HFFc6 (cell line): ENCODE measurements around the gene PACC1. TPM values are rescaled to one million over a fixed set of nuclear protein-coding genes. Genes with fewer than 3 reads are reported as not detected.

Experiments used
- DNase-seq: peaks from one replicate; pipeline ENCODE4 v3.0.0-alpha.2; 2018
- H3K27ac Mint-ChIP-seq: 2 replicates; pipeline ENCODE4 v1.8.0; 2020; ENCODE audit warnings: mild to moderate bottlenecking, mixed read lengths
- H3K27me3 Mint-ChIP-seq: 2 replicates; pipeline ENCODE4 v1.8.0; 2021; ENCODE audit warnings: mild to moderate bottlenecking, moderate library complexity, mixed read lengths; ENCODE audit not compliant: insufficient read depth
- H3K36me3 Mint-ChIP-seq: 2 replicates; pipeline ENCODE4 v1.8.0; 2021; ENCODE audit warnings: low read depth, mixed read lengths
- H3K4me1 Mint-ChIP-seq: 2 replicates; pipeline ENCODE4 v1.8.0; 2020; ENCODE audit warnings: low read depth, mixed read lengths
- H3K4me3 Mint-ChIP-seq: 2 replicates; pipeline ENCODE4 v1.8.0; 2020; ENCODE audit warnings: mild to moderate bottlenecking, moderate library complexity, mixed read lengths
- H3K9me3 Mint-ChIP-seq: 2 replicates; pipeline ENCODE4 v1.8.0; 2020; ENCODE audit warnings: mild to moderate bottlenecking, mixed read lengths
- CTCF ChIP-seq: fragments of 200-600 bp; sonication (generic); IDR thresholded peaks from 2 replicates; pipeline ENCODE4 v1.5.0; 2021; ENCODE audit warnings: antibody characterized with exemption, mild to moderate bottlenecking
- long read RNA-seq: library from polyadenylated mRNA; unstranded; transcript quantifications from one replicate; pipeline ENCODE4 v2.0.0, GENCODE V29; 2019
- total RNA-seq, 6 experiments: library from RNA; stranded (reverse); fragmentation: NEBNext Ultra II Directional; extraction: Animal tissue kit (Norgen Biotek cat#: 25700); gene quantifications; 2 replicates in 1 of 6; 3 replicates in 5 of 6; pipeline ENCODE4 v1.2.3, GENCODE V29; 2021

Gene PACC1
- 1 to 10 TPM; 6.9 to 7.6 (median 7.4) TPM for total RNA-seq
- long read RNA-seq, transcript TMEM206-201 (8 exons, 2,475 nt): major isoform, 9 of 15 reads
- long read RNA-seq, partial matches to known transcripts: 2 of 15 reads
- long read RNA-seq, other reads (novel, unspliced or antisense): 4 of 15 reads

DNA sequence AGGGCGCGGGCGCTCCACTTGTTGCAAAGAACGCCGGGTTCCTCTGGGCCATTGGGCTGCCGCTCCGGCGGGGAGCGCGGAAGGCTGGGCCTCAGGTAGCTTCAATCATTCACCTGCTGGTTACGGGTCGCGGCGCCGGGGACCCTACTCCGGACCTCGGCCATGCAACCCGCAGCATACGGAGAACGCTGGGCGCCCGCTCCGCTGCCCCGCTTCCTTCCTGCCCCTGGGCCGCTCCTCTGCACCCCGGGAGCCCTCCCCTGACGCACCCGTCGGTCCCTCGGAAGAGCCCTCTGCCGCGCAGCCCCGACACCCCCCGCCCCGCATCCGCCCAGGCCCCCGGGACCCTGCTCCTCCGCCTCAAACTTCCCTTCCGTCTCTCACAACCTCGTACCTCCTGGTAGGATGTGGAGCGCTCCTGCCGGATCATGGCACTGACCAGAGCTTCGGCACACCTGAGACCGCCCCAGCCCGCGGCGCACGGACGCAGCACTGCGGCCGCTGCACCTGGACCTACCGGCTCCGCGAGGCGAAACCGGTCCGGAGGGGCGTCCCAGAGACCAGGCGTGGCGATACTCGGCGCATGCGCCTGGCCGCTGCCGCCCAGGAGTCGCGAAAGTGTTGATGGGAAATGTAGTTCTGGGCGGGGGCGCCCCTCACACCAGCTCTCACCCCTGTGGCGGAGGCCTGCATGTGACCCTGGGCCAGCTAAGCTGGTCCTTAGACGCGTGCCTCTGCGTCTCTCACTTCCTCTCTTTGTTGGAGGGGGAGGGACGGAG, at the start of gene PACC1:
Gene PACC1, minus strand, starts transcription at position 559 of the 779 bp plus-strand sequence. Its CDS starts 129 bp downstream, at position 430.
- Mint-ChIP-seq H3K27me3 (peaks cover 7% of the 10 kb centered on the region), H3K36me3 (peaks cover 12% of the 10 kb centered on the region), H3K4me3 (peak within 1 kb of the TSS; percentile 88), H3K27ac (peak within 1 kb of the TSS; percentile 38; the same call in 1 of the 2 replicates), H3K4me1 (peaks cover 19% of the 10 kb centered on the region), H3K9me3 (no peaks in the 10 kb centered on the region)
- peak; percentile 67 for DNase-seq
- TF ChIP-seq CTCF: no peak

DNA sequence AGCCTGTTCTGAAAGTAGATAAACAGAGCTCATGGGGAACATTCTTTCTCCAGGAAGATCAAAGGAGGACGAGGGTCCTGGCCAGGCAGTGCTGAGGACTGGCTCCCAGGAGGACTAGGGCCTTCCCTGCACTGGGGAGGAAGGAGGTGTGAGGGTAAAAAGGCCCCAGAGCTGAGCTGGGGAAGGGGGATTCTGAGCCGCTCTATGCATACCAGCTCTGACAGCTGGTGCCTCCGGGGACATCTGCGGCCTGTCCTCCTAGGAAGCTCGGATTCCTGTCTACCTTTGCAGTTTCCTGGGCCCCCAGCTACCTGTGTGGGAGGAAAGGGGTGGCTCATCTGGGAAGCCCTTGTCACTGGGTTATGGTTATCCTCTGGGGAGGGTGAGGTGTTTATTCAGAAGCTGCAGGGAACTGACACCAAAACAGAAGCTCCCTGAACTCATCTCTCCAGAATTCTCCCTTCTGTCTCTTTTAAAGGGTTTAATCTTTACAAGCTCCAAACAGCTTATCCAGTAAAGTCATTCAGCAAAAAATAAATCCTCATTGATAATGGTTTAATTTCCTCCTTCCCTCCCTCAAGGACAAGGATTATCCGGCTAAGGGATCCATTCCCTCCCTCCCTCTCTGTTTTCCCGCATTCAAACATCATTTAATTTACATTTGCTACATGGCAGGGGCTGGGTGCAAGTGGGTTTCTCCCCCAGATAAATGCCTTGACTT, 49.0 kb upstream of the PACC1 start:
- Mint-ChIP-seq H3K4me1 (no peaks in the 10 kb centered on the region), H3K4me3 (no peak overlapping the region), H3K27ac (no peak overlapping the region), H3K9me3 (0 out of 2 replicates have a peak, but pooled peaks cover under 1% of the 10 kb centered on the region), H3K36me3 (no peaks in the 10 kb centered on the region), H3K27me3 (peaks cover 32% of the 10 kb centered on the region)
- TF ChIP-seq CTCF: no peak
- DNase-seq: no peak

- Mint-ChIP-seq H3K4me3 (no peak overlapping the region), H3K36me3 (no peaks in the 10 kb centered on the region), H3K4me1 (no peaks in the 10 kb centered on the region), H3K27me3 (peaks cover 33% of the 10 kb centered on the region), H3K9me3 (peaks cover 6% of the 10 kb centered on the region; the same call in 1 of the 2 replicates), H3K27ac (no peak overlapping the region)
- DNase-seq: no peak
- no peak for TF ChIP-seq CTCF
These were observed 47.4 kb upstream of the PACC1 start for GRCh38 chr1:212461916-212462660.

GRCh38 chr1:212460376-212460775, 45.7 kb upstream of the PACC1 start:
- TF ChIP-seq CTCF: no peak
- H3K4me3 Mint-ChIP-seq: no peak overlapping the region
- H3K36me3 Mint-ChIP-seq: no peaks in the 10 kb centered on the region
- H3K4me1 Mint-ChIP-seq: no peaks in the 10 kb centered on the region
- no peak for DNase-seq
- H3K27ac Mint-ChIP-seq: no peak overlapping the region
- peaks cover 30% of the 10 kb centered on the region for H3K27me3 Mint-ChIP-seq
- H3K9me3 Mint-ChIP-seq: peaks cover 6% of the 10 kb centered on the region; the same call in 1 of the 2 replicates

DNA sequence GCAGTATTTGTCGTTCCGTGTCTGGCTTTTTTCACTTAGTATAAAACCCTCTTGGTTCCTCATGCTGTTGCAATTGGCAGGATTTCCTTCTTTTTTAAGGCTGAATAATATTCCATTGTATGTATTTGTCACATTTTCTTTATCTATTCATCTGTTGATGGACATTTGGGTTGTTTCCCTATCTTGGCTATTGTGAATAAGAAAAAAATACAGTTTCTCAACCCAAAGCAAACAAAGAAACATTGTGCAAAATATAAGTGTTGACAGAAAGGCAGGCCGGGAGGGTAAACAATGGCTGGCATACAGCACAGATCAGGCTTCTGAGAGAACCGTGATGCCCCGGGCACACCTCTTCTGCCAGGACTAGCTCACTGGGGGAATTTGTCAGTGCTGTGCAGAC, 45.0 kb upstream of the PACC1 start:
- no peak overlapping the region for H3K4me3 Mint-ChIP-seq
- TF ChIP-seq CTCF: no peak

More for the DNA sequence above, 45.0 kb upstream of the PACC1 start:
- Mint-ChIP-seq H3K27me3 (peaks cover 28% of the 10 kb centered on the region), H3K9me3 (peaks cover 6% of the 10 kb centered on the region; the same call in 1 of the 2 replicates), H3K27ac (no peak overlapping the region), H3K4me1 (no peaks in the 10 kb centered on the region), H3K36me3 (no peaks in the 10 kb centered on the region)
- no peak for DNase-seq
